HCT116 (cell line): ENCODE data around the gene ATG10. TPM values are rescaled to one million over a fixed set of nuclear protein-coding genes. Genes with fewer than 3 reads are reported as not detected.

ENCODE experiments used
- ATAC-seq: fragments of 200-7000 bp; cut with Tn5 transposase; 2 replicates; pipeline ENCODE4 v1.9.1; 2020; ENCODE audit warnings: mild to moderate bottlenecking, moderate library complexity
- BruUV-seq: library from RNA; stranded (reverse); fragments of 400-500 nt; replicated peaks from 2 replicates; lab custom pipeline; 2021; lab: Mats Ljungman, UMichigan
- CTCF ChIA-PET: fragments of 300-600 bp; sonication (Branson Sonifier 250); formaldehyde crosslinking; loops from one replicate; lab custom pipeline; 2021; ENCODE audit warnings: antibody characterized with exemption; lab: Charles Lee
- POLR2A ChIA-PET: fragments of 300-600, 350-600 bp; sonication (Branson Sonifier 250); formaldehyde crosslinking; loops from one replicate; lab custom pipeline; 2021; ENCODE audit warnings: antibody characterized with exemption; lab: Charles Lee
- RAD21 ChIA-PET, 2 experiments: fragments of 300-600 bp; sonication (Branson Sonifier 250); formaldehyde crosslinking; loops; one replicate each; lab custom pipeline; 2023; ENCODE audit warnings: low total read pairs in 2 of 2; ENCODE audit not compliant: uncharacterized antibody in 2 of 2, unreplicated experiment in 2 of 2, low non-redundant PET in 1 of 2; lab: Charles Lee
- DNase-seq: peaks from one replicate; pipeline ENCODE4 v3.0.0-alpha.2; 2010; ENCODE audit warnings: low read depth, low spot score
- H2AFZ ChIP-seq: fragments of 200-600 bp; shearing (Covaris generic), sonication (generic); 2 replicates; pipeline ENCODE4 v1.6.1; 2017; ENCODE audit warnings: low read depth, mixed run types, mixed read lengths, antibody characterized with exemption, low read length; ENCODE audit not compliant: poor library complexity, severe bottlenecking
- H3K27ac ChIP-seq: 2 replicates; pipeline ENCODE4 v1.5.1; 2012; ENCODE audit warnings: low read depth, low read length
- H3K27me3 ChIP-seq: fragments of 200-600 bp; sonication (generic); 2 replicates; pipeline ENCODE4 v1.6.1; 2016; ENCODE audit warnings: mixed run types, low read length, mixed read lengths; ENCODE audit not compliant: insufficient read depth
- H3K36me3 ChIP-seq, 2 experiments: fragments of 200-500 bp in 1 of 2; fragments of 200-600 bp in 1 of 2; sonication (Bioruptor generic) in 1 of 2; sonication (generic) in 1 of 2; 2 replicates each; pipeline versions ENCODE4 v1.5.1 to v1.6.1; 2014 to 2016; ENCODE audit warnings: low read length in 2 of 2, inconsistent platforms in 1 of 2, mixed read lengths in 1 of 2, mixed run types in 1 of 2; ENCODE audit not compliant: insufficient read depth in 2 of 2, control insufficient read depth in 1 of 2
- H3K4me1 ChIP-seq, 2 experiments: fragments of 200-600 bp in 1 of 2; sonication (generic) in 1 of 2; 2 replicates each; pipeline versions ENCODE4 v1.5.1 to v1.6.1; 2012 to 2017; ENCODE audit warnings: low read length in 2 of 2, inconsistent platforms in 1 of 2, mild to moderate bottlenecking in 1 of 2, mixed read lengths in 1 of 2, mixed run types in 1 of 2, moderate library complexity in 1 of 2; ENCODE audit not compliant: insufficient read depth in 2 of 2, control insufficient read depth in 1 of 2
- H3K4me2 ChIP-seq: fragments of 200-600 bp; sonication (generic); 2 replicates; pipeline ENCODE4 v1.6.1; 2017; ENCODE audit warnings: mixed run types, low read length, mixed read lengths
- H3K4me3 ChIP-seq, 2 experiments: fragments of 200-600 bp in 1 of 2; sonication (generic) in 1 of 2; replicated peaks in 1 of 2; 2 replicates each; pipeline ENCODE4 v1.5.1; 2011 to 2016; ENCODE audit warnings: low read length in 2 of 2, control low read depth in 1 of 2, low read depth in 1 of 2, mild to moderate bottlenecking in 1 of 2, mixed read lengths in 1 of 2, mixed run types in 1 of 2
- H3K79me2 ChIP-seq: fragments of 200-600 bp; sonication (generic); 2 replicates; pipeline ENCODE4 v1.6.1; 2017; ENCODE audit warnings: mild to moderate bottlenecking, mixed run types, low read length, moderate library complexity, mixed read lengths; ENCODE audit not compliant: insufficient read depth
- H3K9ac ChIP-seq: fragments of 200-600 bp; sonication (generic); 2 replicates; pipeline ENCODE4 v1.6.1; 2016; ENCODE audit warnings: low read length, mixed read lengths
- H3K9me2 ChIP-seq: fragments of 200-600 bp; sonication (generic), shearing (Covaris generic); 2 replicates; pipeline ENCODE4 v1.6.1; 2017; ENCODE audit warnings: mixed run types, mild to moderate bottlenecking, moderate library complexity; ENCODE audit not compliant: insufficient read depth
- H3K9me3 ChIP-seq, 2 experiments: fragments of 200-500 bp in 1 of 2; fragments of 200-600 bp in 1 of 2; sonication (Bioruptor generic) in 1 of 2; sonication (generic) in 1 of 2; 2 replicates each; pipeline ENCODE4 v1.6.1; 2014 to 2017; ENCODE audit warnings: low read length in 2 of 2, mixed read lengths in 2 of 2, inconsistent platforms in 1 of 2, low read depth in 1 of 2, mild to moderate bottlenecking in 1 of 2, mixed run types in 1 of 2, moderate library complexity in 1 of 2; ENCODE audit not compliant: control insufficient read depth in 1 of 2, insufficient read depth in 1 of 2
- H4K20me1 ChIP-seq: fragments of 200-600 bp; sonication (generic), shearing (Covaris generic); 2 replicates; pipeline ENCODE4 v1.6.1; 2017; ENCODE audit warnings: mixed run types, mild to moderate bottlenecking, moderate library complexity; ENCODE audit not compliant: insufficient read depth
- CBX3 ChIP-seq: IDR thresholded peaks from 2 replicates; pipeline ENCODE4 v1.6.1; 2012; ENCODE audit warnings: low read depth
- CEBPB ChIP-seq: IDR thresholded peaks from 2 replicates; pipeline ENCODE4 v1.6.1; 2012; ENCODE audit warnings: low read depth
- EGR1 ChIP-seq: IDR thresholded peaks from 2 replicates; pipeline ENCODE4 v1.6.1; 2012; ENCODE audit warnings: low read depth
- ELF1 ChIP-seq: IDR thresholded peaks from 2 replicates; pipeline ENCODE4 v1.6.1; 2012; ENCODE audit warnings: low read depth, borderline replicate concordance
- EZH2 ChIP-seq: fragments of 200-600 bp; sonication (generic); IDR thresholded peaks from 2 replicates; pipeline ENCODE4 v1.6.1; 2017; ENCODE audit warnings: antibody characterized with exemption, mixed run types
- EZH2phosphoT487 ChIP-seq: fragments of 200-600 bp; IDR thresholded peaks from 2 replicates; pipeline ENCODE4 v1.6.1; 2018; ENCODE audit warnings: antibody characterized with exemption, borderline replicate concordance
- FOSL1 ChIP-seq: IDR thresholded peaks from 2 replicates; pipeline ENCODE4 v1.6.1; 2012; ENCODE audit warnings: low read depth
- JUND ChIP-seq: IDR thresholded peaks from 2 replicates; pipeline ENCODE4 v1.6.1; 2012
- POLR2A ChIP-seq: IDR thresholded peaks from 2 replicates; pipeline ENCODE4 v1.7.0; 2011; ENCODE audit warnings: borderline replicate concordance; ENCODE audit not compliant: insufficient read depth, insufficient read length; ENCODE audit errors: extremely low read depth
- RAD21 ChIP-seq: IDR thresholded peaks from 2 replicates; pipeline ENCODE4 v1.6.1; 2012; ENCODE audit warnings: low read depth, mild to moderate bottlenecking
- SIN3A ChIP-seq: IDR thresholded peaks from 2 replicates; pipeline ENCODE4 v1.6.1; 2012; ENCODE audit warnings: low read depth
- SP1 ChIP-seq: IDR thresholded peaks from 2 replicates; pipeline ENCODE4 v1.6.1; 2012; ENCODE audit warnings: low read depth
- SRF ChIP-seq: IDR thresholded peaks from 2 replicates; pipeline ENCODE4 v1.6.1; 2012; ENCODE audit warnings: low read depth
- YY1 ChIP-seq: IDR thresholded peaks from 2 replicates; pipeline ENCODE4 v1.6.1; 2011; ENCODE audit warnings: low read length, low read depth, moderate library complexity, mild to moderate bottlenecking; ENCODE audit not compliant: insufficient replicate concordance; ENCODE audit errors: extremely low read depth
- ZFX ChIP-seq: fragments of 450-650 bp; IDR thresholded peaks from 2 replicates; pipeline ENCODE4 v1.6.1; 2017
- ZNF274 ChIP-seq: fragments of 200-500 bp; sonication (Bioruptor generic); IDR thresholded peaks from 2 replicates; pipeline ENCODE4 v1.6.1; 2014; ENCODE audit warnings: mild to moderate bottlenecking, low read depth, low read length, inconsistent platforms
- intact Hi-C: fragments of 100-400 bp; cut with micrococcal nuclease; formaldehyde crosslinking; loops from 2 replicates; pipeline ENCODE4 v1.10.0; 2022
- total RNA-seq: library from RNA; stranded (reverse); gene quantifications from one replicate; pipeline ENCODE4 v1.2.1, GENCODE V29; 2021; ENCODE audit not compliant: unreplicated experiment
- TF ChIP-seq, protein P1 (sequence below): IDR thresholded peaks from 2 replicates; pipeline ENCODE4 v1.6.1; 2012
- TF ChIP-seq, protein P2 (sequence below): IDR thresholded peaks from 2 replicates; pipeline ENCODE4 v1.6.1; 2012
- TF ChIP-seq, protein P3 (sequence below), 3 experiments: fragments of 200-600 bp in 1 of 3; sonication (generic) in 1 of 3; IDR thresholded peaks in 2 of 3; conservative IDR thresholded peaks in 1 of 3; 2 replicates each; pipeline ENCODE4 v1.5.1; 2012 to 2017; ENCODE audit warnings: low read depth in 2 of 3, low read length in 2 of 3, antibody characterized with exemption in 1 of 3, borderline replicate concordance in 1 of 3, control low read depth in 1 of 3, mild to moderate bottlenecking in 1 of 3, mixed read lengths in 1 of 3, mixed run types in 1 of 3, moderate library complexity in 1 of 3; ENCODE audit not compliant: insufficient read depth in 1 of 3

Gene ATG10
- total RNA-seq, 1 experiment from 2014 or later: 9.4 TPM

DNA sequence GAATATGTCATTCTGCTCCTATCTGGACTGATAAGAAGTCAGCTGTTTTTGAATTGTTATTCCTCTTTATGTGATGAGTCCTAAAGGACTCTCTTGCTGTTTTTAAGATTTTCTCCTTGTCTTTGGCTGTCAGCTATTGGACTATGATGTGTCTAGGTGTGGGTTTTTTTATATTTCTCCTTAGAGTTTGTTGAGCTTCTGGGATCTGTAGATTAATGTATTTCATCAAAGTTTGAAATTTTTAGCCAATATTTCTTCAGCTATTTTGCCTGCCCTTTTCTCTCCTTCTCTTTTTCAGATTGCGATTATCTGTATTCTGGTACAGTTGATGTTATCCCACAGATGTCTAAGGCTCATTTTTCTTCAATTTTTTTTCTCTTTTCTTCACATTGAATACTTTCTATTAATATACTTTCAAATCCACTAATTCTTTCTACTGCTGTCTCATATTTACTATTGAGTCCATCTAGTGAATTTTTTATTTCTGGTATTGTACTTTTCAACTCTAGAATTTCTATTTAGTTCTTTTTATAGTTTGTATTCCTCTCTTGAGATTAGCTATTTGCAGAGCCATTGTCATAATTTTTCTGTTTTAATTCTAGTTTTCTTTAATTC is 275.2 kb downstream of the ATG10 start:
- Histone ChIP-seq H3K4me1 (no peaks in the 10 kb centered on the region), H3K4me3 (no peak overlapping the region), H3K9ac (no peak overlapping the region), H3K79me2 (no peaks in the 10 kb centered on the region), H3K27ac (no peak overlapping the region), H3K9me2 (no peaks in the 10 kb centered on the region), H2AFZ (no peak overlapping the region), H4K20me1 (no peaks in the 10 kb centered on the region), H3K4me2 (no peak overlapping the region), H3K36me3 (no peaks in the 10 kb centered on the region), H3K27me3 (no peaks in the 10 kb centered on the region), H3K9me3 (no peaks in the 10 kb centered on the region)
- ATAC-seq (no peak), DNase-seq (no peak)
- intact Hi-C loops: no loop called here
- ChIA-PET CTCF (interaction anchor here (1.0 kb wide), 1 partner anchor 12 kb away, joined by 3 read pairs; no protein-coding TSS in a partner anchor), POLR2A (no interaction called here), RAD21 (no interaction called here)
- TF ChIP-seq POLR2A: no peak
- TF ChIP-seq EZH2phosphoT487: no peak
- TF ChIP-seq, protein P1, sequence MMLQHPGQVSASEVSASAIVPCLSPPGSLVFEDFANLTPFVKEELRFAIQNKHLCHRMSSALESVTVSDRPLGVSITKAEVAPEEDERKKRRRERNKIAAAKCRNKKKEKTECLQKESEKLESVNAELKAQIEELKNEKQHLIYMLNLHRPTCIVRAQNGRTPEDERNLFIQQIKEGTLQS: no peak
- no peak for TF ChIP-seq SIN3A
- TF ChIP-seq, protein P2, sequence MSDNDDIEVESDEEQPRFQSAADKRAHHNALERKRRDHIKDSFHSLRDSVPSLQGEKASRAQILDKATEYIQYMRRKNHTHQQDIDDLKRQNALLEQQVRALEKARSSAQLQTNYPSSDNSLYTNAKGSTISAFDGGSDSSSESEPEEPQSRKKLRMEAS: no peak
- TF ChIP-seq FOSL1: no peak
- TF ChIP-seq ZFX: no peak
- no TSS peak for BruUV-seq

DNA sequence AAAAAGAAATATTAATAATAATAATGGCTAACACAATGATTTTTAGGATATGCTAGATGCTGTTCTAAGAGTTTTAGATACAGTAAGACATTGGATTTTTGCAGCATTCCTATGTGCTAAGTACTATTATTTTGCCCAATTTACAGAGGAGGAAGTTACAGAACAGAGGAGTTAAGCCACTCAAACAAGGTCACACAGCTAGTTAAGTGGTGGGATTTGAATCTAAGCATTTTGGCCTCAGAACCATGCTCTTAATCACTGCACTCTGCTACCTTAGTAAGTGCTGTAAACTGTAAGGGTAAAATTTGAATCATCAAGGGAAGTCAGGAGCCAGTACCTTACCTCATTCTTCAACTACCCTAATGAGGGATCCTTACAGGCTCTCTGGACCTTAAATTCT is 280.9 kb downstream of the ATG10 start:
- CTCF ChIA-PET: no interaction called here
- DNase-seq (no peak), ATAC-seq (no peak)
- no TSS peak for BruUV-seq
- RAD21 ChIA-PET: no interaction called here
- Histone ChIP-seq H3K27ac (no peak overlapping the region), H3K9ac (no peak overlapping the region), H3K4me3 (no peak overlapping the region), H4K20me1 (no peaks in the 10 kb centered on the region), H3K9me3 (no peaks in the 10 kb centered on the region), H3K9me2 (no peaks in the 10 kb centered on the region), H2AFZ (no peak overlapping the region), H3K27me3 (no peaks in the 10 kb centered on the region), H3K4me1 (no peaks in the 10 kb centered on the region), H3K36me3 (no peaks in the 10 kb centered on the region), H3K4me2 (no peak overlapping the region), H3K79me2 (no peaks in the 10 kb centered on the region)
- intact Hi-C loops: no loop called here
- POLR2A ChIA-PET: no interaction called here
- TF ChIP-seq SP1: no peak
- TF ChIP-seq ZNF274: no peak
- TF ChIP-seq ELF1: no peak
- no peak for TF ChIP-seq FOSL1
- no peak for TF ChIP-seq EGR1
- TF ChIP-seq JUND: no peak
- TF ChIP-seq YY1: no peak
- no peak for TF ChIP-seq EZH2
- no peak for TF ChIP-seq CBX3
- TF ChIP-seq, protein P2: no peak
- no peak for TF ChIP-seq CEBPB
- TF ChIP-seq, protein P1: no peak
- TF ChIP-seq EZH2phosphoT487: no peak
- TF ChIP-seq, protein P3, sequence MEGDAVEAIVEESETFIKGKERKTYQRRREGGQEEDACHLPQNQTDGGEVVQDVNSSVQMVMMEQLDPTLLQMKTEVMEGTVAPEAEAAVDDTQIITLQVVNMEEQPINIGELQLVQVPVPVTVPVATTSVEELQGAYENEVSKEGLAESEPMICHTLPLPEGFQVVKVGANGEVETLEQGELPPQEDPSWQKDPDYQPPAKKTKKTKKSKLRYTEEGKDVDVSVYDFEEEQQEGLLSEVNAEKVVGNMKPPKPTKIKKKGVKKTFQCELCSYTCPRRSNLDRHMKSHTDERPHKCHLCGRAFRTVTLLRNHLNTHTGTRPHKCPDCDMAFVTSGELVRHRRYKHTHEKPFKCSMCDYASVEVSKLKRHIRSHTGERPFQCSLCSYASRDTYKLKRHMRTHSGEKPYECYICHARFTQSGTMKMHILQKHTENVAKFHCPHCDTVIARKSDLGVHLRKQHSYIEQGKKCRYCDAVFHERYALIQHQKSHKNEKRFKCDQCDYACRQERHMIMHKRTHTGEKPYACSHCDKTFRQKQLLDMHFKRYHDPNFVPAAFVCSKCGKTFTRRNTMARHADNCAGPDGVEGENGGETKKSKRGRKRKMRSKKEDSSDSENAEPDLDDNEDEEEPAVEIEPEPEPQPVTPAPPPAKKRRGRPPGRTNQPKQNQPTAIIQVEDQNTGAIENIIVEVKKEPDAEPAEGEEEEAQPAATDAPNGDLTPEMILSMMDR (IDR thresholded peaks at IDR 0.05 in 2 of 3, conservative IDR thresholded peaks at IDR 0.05 in 1 of 3; ENCODE audit: borderline replicate concordance in 1 of 3, insufficient read depth in 1 of 3, low read depth in 2 of 3, low read length in 2 of 3): no peak
- TF ChIP-seq POLR2A: no peak
- TF ChIP-seq RAD21: no peak
- TF ChIP-seq ZFX: no peak
- TF ChIP-seq SRF: no peak
